GM12878 (cell line): ENCODE data around the gene KIAA2012. TPM values are rescaled to one million over a fixed set of nuclear protein-coding genes. Genes with fewer than 3 reads are reported as not detected.

ENCODE experiments used
- ATAC-seq: fragments of 200-7000 bp; cut with Tn5 transposase; 3 replicates; pipeline ENCODE4 v1.9.1; 2020; ENCODE audit warnings: mild to moderate bottlenecking, moderate library complexity
- BruUV-seq: library from RNA; stranded (reverse); fragments of 400-500 nt; replicated peaks from 2 replicates; lab custom pipeline; 2021; lab: Mats Ljungman, UMichigan
- CTCF ChIA-PET: fragments of 300-600 bp; sonication (Branson Sonifier 250); formaldehyde crosslinking; extraction: SDS; loops from one replicate; lab custom pipeline; 2021; ENCODE audit warnings: inconsistent platforms; lab: Yijun Ruan, JAX
- POLR2A ChIA-PET: fragments of 350-600 bp; formaldehyde crosslinking; extraction: SDS; loops from one replicate; lab custom pipeline; 2021; ENCODE audit warnings: inconsistent platforms; lab: Charles Lee
- RAD21 ChIA-PET: fragments of 300-600 bp; sonication (Branson Sonifier 250); formaldehyde crosslinking; loops from one replicate; lab custom pipeline; 2023; ENCODE audit warnings: antibody characterized with exemption; ENCODE audit not compliant: unreplicated experiment; lab: Charles Lee
- SMC1A ChIA-PET: fragments of 300-600 bp; sonication (Branson Sonifier 250); formaldehyde crosslinking; loops from one replicate; lab custom pipeline; 2023; ENCODE audit not compliant: unreplicated experiment, uncharacterized antibody; lab: Charles Lee
- DNase-seq: peaks from one replicate; pipeline ENCODE4 v3.0.0-alpha.2; 2011; ENCODE audit warnings: low read depth, low spot score
- FAIRE-seq: peaks from 3 replicates; lab custom pipeline; 2011; peaks lifted over from hg19 to GRCh38; lab: Jason Lieb, UNC
- H2AFZ ChIP-seq: 2 replicates; pipeline ENCODE4 v1.6.0; 2011; ENCODE audit warnings: low read depth, low read length, control low read depth; ENCODE audit not compliant: control insufficient read depth
- H3K27ac ChIP-seq: 2 replicates; pipeline ENCODE4 v1.5.1; 2011; ENCODE audit warnings: control low read depth; ENCODE audit not compliant: control insufficient read depth, insufficient read depth
- H3K27me3 ChIP-seq, 2 experiments: replicated peaks in 1 of 2; 2 replicates each; pipeline versions ENCODE4 v1.6.0 to v1.6.1; 2011; ENCODE audit warnings: low read length in 1 of 2; ENCODE audit not compliant: control insufficient read depth in 2 of 2, insufficient read depth in 2 of 2
- H3K36me3 ChIP-seq, 2 experiments: 2 replicates each; pipeline ENCODE4 v1.5.1; 2011; ENCODE audit warnings: low read length in 1 of 2; ENCODE audit not compliant: control insufficient read depth in 2 of 2, insufficient read depth in 2 of 2
- H3K4me1 ChIP-seq: 2 replicates; pipeline ENCODE4 v1.6.1; 2011; ENCODE audit warnings: mild to moderate bottlenecking, low read length, moderate library complexity, mixed read lengths; ENCODE audit not compliant: control insufficient read depth, insufficient read depth
- H3K4me2 ChIP-seq: 2 replicates; pipeline ENCODE4 v1.6.0; 2011; ENCODE audit warnings: control low read depth; ENCODE audit not compliant: control insufficient read depth, insufficient read depth
- H3K4me3 ChIP-seq: fragments of 200-600 bp; sonication (generic); 2 replicates; pipeline ENCODE4 v1.5.1; 2016
- H3K79me2 ChIP-seq: 2 replicates; pipeline ENCODE4 v1.6.0; 2011; ENCODE audit warnings: low read length; ENCODE audit not compliant: control insufficient read depth, insufficient read depth
- H3K9ac ChIP-seq: 2 replicates; pipeline ENCODE4 v1.8.0; 2011; ENCODE audit warnings: low read length, control low read depth, mixed read lengths; ENCODE audit not compliant: control insufficient read depth, insufficient read depth
- H3K9me3 ChIP-seq: replicated peaks from 3 replicates; pipeline ENCODE4 v1.5.1; 2011; ENCODE audit warnings: mild to moderate bottlenecking, low read length; ENCODE audit not compliant: control insufficient read depth, insufficient read depth
- H4K20me1 ChIP-seq: 2 replicates; pipeline ENCODE4 v1.6.0; 2011; ENCODE audit not compliant: control insufficient read depth, insufficient read depth
- EP300 ChIP-seq, 2 experiments: fragments of 150-350 bp in 1 of 2; IDR thresholded peaks; 2 replicates each; pipeline ENCODE4 v1.6.1; 2011 to 2012; ENCODE audit warnings: low read depth in 2 of 2, low read length in 2 of 2, borderline replicate concordance in 1 of 2, improper control_type of control experiment in 1 of 2, inconsistent platforms in 1 of 2; ENCODE audit not compliant: control insufficient read depth in 1 of 2
- EZH2 ChIP-seq: IDR thresholded peaks from 2 replicates; pipeline ENCODE4 v1.6.1; 2012; ENCODE audit warnings: low read depth, mild to moderate bottlenecking, control low read depth, inconsistent platforms, low read length, borderline replicate concordance; ENCODE audit not compliant: control insufficient read depth
- KLF5 ChIP-seq: fragments of 450-650 bp; IDR thresholded peaks from 2 replicates; pipeline ENCODE4 v1.6.1; 2014; ENCODE audit warnings: mild to moderate bottlenecking; ENCODE audit not compliant: partially characterized antibody
- MEF2B ChIP-seq: fragments of 450-650 bp; IDR thresholded peaks from 2 replicates; pipeline ENCODE4 v1.6.1; 2018; ENCODE audit warnings: mild to moderate bottlenecking, moderate library complexity; ENCODE audit not compliant: partially characterized antibody, poor library complexity, severe bottlenecking
- PAX8 ChIP-seq: fragments of 450-650 bp; IDR thresholded peaks from 2 replicates; pipeline ENCODE4 v1.6.1; 2017; ENCODE audit warnings: mild to moderate bottlenecking, moderate library complexity
- SMAD1 ChIP-seq: fragments of 450-650 bp; IDR thresholded peaks from 2 replicates; pipeline ENCODE4 v1.6.1; 2018; ENCODE audit warnings: mild to moderate bottlenecking, low read depth; ENCODE audit not compliant: partially characterized antibody
- SREBF1 ChIP-seq: IDR thresholded peaks from 2 replicates; pipeline ENCODE4 v1.6.1; 2012; ENCODE audit warnings: mild to moderate bottlenecking, low read length
- STAT3 ChIP-seq: IDR thresholded peaks from 2 replicates; pipeline ENCODE4 v1.6.1; 2011; ENCODE audit warnings: low read depth, low read length, improper control_type of control experiment
- ZNF217 ChIP-seq: fragments of 450-650 bp; IDR thresholded peaks from 2 replicates; pipeline ENCODE4 v1.6.1; 2017; ENCODE audit warnings: antibody characterized with exemption, mild to moderate bottlenecking
- ZNF274 ChIP-seq: IDR thresholded peaks from one replicate; pipeline ENCODE4 v1.8.0; 2011; ENCODE audit not compliant: insufficient read length, insufficient read depth
- ZZZ3 ChIP-seq: IDR thresholded peaks from 2 replicates; pipeline ENCODE4 v1.6.1; 2011; ENCODE audit warnings: low read depth; ENCODE audit not compliant: control insufficient read depth, insufficient read length
- WGBS: methylation state at CpG from one replicate; pipeline ENCODE4 v1.1.6; 2016; ENCODE audit warnings: low lambda C conversion rate; ENCODE audit not compliant: insufficient replicate concordance, insufficient coverage; ENCODE audit errors: missing lambda C conversion rate; 5-methylcytosine and 5-hydroxymethylcytosine counted together
- in situ Hi-C: fragments of 300-500 bp; cut with MboI; formaldehyde crosslinking; loops from 9 replicates; pipeline ENCODE4 v1.14.3; 2018; ENCODE audit warnings: mixed read lengths
- intact Hi-C: fragments of 100-400 bp; cut with micrococcal nuclease; formaldehyde crosslinking; loops from one replicate; pipeline ENCODE4 v1.14.2; 2022; ENCODE audit not compliant: unreplicated experiment
- polyA plus RNA-seq, 11 experiments: library from polyadenylated mRNA; depleted of rRNA in 4 of 11; unstranded in 6 of 11; stranded (reverse) in 5 of 11; fragments of >200 nt; fragmentation: Nextera tagmentation in 4 of 11; fragmentation: Illumina TruSeq in 1 of 11; extraction: Ambion mirVana in 4 of 11; extraction: Trizol in 1 of 11; gene quantifications; 1 replicate in 1 of 11; 2 replicates in 10 of 11; pipeline versions ENCODE4 v1.2.1 to v1.2.3, GENCODE V29; 2011 to 2016; ENCODE audit warnings: inconsistent platforms in 2 of 11, missing spikeins in 2 of 11, low read depth in 1 of 11
- total RNA-seq, 4 experiments: library from RNA; depleted of rRNA in 3 of 4; stranded (reverse); fragments of >200 nt in 3 of 4; fragmentation: Illumina TruSeq in 1 of 4; extraction: Trizol in 1 of 4; gene quantifications; 2 replicates each; pipeline versions ENCODE4 v1.2.1 to v1.2.3, GENCODE V29; 2013 to 2021
- TF ChIP-seq, protein P1 (sequence below): fragments of 450-650 bp; IDR thresholded peaks from 2 replicates; pipeline ENCODE4 v1.6.1; 2017; ENCODE audit warnings: mild to moderate bottlenecking, low read depth, inconsistent platforms; ENCODE audit not compliant: poor library complexity, severe bottlenecking
- TF ChIP-seq, protein P2 (sequence below): fragments of 450-650 bp; IDR thresholded peaks from 2 replicates; pipeline ENCODE4 v1.6.1; 2016; ENCODE audit warnings: mild to moderate bottlenecking
- TF ChIP-seq, protein P3 (sequence below): fragments of 450-650 bp; IDR thresholded peaks from 2 replicates; pipeline ENCODE4 v1.6.1; 2017; ENCODE audit warnings: mild to moderate bottlenecking

KIAA2012 gene
- total and polyA plus RNA-seq, 10 of the 15 experiments (the other 5 are each of a cell fraction or from before 2014, with no cell fraction given): 0.03 TPM; not detected in 9

DNA sequence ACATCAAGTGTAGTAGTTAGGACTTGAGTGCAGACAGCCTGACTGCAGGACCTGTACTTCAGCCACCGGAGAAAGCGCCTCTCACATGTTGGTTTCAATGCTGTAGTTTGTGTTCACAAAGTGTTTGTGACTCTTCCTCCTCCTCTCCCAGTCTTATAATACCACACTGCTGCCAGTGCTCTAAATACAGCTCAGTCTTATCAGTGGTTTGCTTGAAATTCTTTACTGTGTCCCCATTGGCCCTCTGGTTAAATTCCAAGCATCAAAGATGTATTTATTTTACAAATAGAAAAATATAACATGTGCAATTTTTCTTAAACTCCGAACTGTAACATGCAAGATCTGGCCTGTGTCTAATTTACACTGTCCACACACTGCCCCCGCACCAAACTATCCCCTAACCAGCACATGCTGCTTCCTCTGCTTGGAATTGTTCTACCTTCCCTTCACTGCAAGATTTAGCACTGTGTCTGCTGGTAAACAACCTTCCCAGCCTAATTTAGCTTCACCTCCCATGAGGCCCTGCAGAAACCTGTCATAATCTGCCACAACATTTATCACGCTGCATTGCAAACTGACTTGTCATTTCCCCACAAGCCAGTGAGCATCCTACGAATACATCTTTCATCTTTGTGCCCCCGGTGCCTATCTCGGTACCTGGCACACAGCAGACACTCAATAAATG lies 88.2 kb downstream of the KIAA2012 start (continued):
- TF ChIP-seq, protein P1, sequence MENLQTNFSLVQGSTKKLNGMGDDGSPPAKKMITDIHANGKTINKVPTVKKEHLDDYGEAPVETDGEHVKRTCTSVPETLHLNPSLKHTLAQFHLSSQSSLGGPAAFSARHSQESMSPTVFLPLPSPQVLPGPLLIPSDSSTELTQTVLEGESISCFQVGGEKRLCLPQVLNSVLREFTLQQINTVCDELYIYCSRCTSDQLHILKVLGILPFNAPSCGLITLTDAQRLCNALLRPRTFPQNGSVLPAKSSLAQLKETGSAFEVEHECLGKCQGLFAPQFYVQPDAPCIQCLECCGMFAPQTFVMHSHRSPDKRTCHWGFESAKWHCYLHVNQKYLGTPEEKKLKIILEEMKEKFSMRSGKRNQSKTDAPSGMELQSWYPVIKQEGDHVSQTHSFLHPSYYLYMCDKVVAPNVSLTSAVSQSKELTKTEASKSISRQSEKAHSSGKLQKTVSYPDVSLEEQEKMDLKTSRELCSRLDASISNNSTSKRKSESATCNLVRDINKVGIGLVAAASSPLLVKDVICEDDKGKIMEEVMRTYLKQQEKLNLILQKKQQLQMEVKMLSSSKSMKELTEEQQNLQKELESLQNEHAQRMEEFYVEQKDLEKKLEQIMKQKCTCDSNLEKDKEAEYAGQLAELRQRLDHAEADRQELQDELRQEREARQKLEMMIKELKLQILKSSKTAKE: no peak
- TF ChIP-seq, protein P2, sequence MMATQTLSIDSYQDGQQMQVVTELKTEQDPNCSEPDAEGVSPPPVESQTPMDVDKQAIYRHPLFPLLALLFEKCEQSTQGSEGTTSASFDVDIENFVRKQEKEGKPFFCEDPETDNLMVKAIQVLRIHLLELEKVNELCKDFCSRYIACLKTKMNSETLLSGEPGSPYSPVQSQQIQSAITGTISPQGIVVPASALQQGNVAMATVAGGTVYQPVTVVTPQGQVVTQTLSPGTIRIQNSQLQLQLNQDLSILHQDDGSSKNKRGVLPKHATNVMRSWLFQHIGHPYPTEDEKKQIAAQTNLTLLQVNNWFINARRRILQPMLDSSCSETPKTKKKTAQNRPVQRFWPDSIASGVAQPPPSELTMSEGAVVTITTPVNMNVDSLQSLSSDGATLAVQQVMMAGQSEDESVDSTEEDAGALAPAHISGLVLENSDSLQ: peak; percentile 40; the same call in 1 of the 2 replicates
- TF ChIP-seq MEF2B (peak; percentile 65), ZNF274 (no peak), SMAD1 (no peak), STAT3 (no peak)

DNA sequence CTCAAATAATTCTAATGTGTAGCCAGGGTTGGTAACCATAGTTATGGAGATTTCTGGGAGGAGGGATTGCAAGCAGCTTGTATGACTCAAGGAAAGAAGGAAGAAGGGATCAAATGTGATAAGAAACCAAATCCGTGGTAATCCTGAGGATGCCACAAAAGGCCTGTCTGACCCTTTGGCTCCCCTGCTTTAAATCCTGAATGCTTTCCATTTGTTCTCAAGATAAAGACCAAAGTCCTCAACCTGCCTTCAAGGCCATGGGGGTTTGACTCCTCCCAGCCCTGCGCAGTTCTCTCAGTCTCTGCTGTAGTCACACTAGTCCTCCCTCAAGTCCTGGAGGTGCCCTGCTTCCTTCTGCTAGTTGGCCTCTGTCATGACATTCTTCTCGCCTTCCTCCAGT lies 91.4 kb downstream of the KIAA2012 start:
- Histone ChIP-seq H4K20me1 (no peaks in the 10 kb centered on the region), H3K27me3 (no peaks in the 10 kb centered on the region), H3K9me3 (no peaks in the 10 kb centered on the region), H3K9ac (no peak overlapping the region), H3K79me2 (no peaks in the 10 kb centered on the region), H3K27ac (no peak overlapping the region), H3K4me1 (no peaks in the 10 kb centered on the region), H3K4me2 (no peak overlapping the region), H2AFZ (no peak overlapping the region), H3K36me3 (no peaks in the 10 kb centered on the region), H3K4me3 (no peak overlapping the region)
- SMC1A ChIA-PET: interaction anchor here (0.9 to 1.6 kb wide), 4 partner anchors 9 to 100 kb away, joined by 3 to 7 read pairs (median 4); no protein-coding TSS in a partner anchor
- POLR2A ChIA-PET: no interaction called here
- no peak for DNase-seq
- no TSS peak for BruUV-seq
- FAIRE-seq: no peak
- in situ Hi-C loops: no loop called here
- intact Hi-C loops: no loop called here
- RAD21 ChIA-PET: no interaction called here
- WGBS: 46% methylated on average over 3 of the region's 3 CpGs
- CTCF ChIA-PET: interaction anchor here (0.9 kb wide), 1 partner anchor 304 kb away, joined by 3 read pairs; no protein-coding TSS in a partner anchor
- no peak for ATAC-seq
- TF ChIP-seq ZZZ3 (no peak), EZH2 (no peak), PAX8 (no peak), SREBF1 (no peak), KLF5 (no peak), ZNF217 (no peak), EP300 (IDR thresholded peaks at IDR 0.05; ENCODE audit: borderline replicate concordance in 1 of 2, control insufficient read depth in 1 of 2, low read depth in 2 of 2, low read length in 2 of 2) (no peak)
- TF ChIP-seq, protein P3, sequence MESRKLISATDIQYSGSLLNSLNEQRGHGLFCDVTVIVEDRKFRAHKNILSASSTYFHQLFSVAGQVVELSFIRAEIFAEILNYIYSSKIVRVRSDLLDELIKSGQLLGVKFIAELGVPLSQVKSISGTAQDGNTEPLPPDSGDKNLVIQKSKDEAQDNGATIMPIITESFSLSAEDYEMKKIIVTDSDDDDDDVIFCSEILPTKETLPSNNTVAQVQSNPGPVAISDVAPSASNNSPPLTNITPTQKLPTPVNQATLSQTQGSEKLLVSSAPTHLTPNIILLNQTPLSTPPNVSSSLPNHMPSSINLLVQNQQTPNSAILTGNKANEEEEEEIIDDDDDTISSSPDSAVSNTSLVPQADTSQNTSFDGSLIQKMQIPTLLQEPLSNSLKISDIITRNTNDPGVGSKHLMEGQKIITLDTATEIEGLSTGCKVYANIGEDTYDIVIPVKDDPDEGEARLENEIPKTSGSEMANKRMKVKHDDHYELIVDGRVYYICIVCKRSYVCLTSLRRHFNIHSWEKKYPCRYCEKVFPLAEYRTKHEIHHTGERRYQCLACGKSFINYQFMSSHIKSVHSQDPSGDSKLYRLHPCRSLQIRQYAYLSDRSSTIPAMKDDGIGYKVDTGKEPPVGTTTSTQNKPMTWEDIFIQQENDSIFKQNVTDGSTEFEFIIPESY: no peak
- TF ChIP-seq, protein P1: no peak
